Inflammatory macrophage (primary cell): ENCODE data around the gene DPM2.

Source experiments
- DNase-seq, 2 donors: peaks; one replicate each; pipeline ENCODE4 v3.0.0-alpha.2; 2020 to 2022

Gene DPM2

DNA sequence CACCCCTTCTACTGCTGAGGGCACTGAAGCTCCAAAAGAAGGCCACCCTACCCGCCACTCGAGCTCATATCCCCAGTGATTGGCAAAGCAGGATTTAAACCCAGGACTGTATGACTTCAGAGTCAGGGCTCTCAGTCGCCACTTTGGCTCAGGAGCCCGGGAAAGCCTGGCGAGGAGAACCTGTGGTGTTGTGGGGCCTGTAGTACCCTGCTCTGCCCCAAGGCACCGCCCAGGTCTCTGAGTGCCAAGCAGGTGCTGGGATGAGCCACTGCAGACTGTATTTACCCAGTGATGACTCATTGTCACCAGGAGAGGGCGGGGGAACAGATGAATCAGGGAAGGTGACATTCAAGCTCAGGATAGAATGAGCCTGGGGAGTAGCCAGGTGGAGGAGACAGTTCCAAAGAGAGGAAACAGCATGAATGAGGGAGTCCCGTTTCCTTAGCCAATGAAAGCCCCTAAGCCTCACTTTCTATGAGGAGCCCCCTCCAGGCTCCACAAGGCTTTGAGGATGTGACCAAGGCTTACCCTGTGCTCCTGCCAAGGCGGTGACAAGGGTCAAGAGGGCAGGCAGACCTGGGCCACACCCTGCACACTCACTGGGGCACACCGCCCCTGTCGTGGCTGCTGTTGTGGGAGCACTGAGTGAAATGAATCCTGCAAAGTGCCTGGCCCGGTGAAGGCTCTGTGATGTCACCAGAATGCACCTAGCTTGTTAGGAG is 17.8 kb upstream of the DPM2 start:
- DNase-seq: peak in 1 of 2 donors; percentile 14

GRCh38 chr9:127954831-127955293 is 17.2 kb upstream of the DPM2 start:
- no peak for DNase-seq

DNA sequence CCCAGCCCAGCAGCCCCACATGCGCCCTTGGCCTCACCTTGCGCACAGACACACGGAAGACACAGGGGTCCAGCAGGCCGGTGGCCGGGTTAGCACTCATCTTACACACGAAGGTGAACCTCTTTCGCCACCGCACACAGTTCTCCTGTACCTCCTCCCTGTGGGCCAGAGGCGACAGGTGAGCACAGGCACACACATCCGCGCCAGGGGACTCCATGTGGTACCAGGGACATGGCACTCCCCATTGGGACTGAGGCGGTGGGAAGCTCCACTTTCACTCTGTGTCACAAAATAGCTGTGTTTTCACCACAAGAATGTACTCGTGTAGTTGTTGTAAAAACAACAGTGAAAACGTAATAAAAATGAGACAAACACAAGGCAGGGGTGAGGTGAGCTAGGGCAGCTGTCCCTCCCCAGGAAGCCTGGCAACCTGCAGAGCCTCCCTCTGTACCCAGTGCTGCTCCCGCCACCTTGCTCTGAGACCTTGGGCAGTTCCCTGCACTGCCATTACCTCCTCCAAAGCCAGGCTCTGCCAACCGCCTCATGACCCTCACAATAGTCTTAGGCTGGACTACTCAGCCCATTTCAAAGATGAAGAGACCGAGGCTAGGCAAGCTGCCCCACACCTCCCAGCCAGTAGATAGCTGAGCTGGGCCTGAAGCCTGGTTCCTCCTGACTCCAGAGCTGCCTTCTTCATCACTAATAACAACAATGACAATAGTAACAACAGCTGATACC is 16.3 kb upstream of the DPM2 start:
- no peak for DNase-seq

DNA sequence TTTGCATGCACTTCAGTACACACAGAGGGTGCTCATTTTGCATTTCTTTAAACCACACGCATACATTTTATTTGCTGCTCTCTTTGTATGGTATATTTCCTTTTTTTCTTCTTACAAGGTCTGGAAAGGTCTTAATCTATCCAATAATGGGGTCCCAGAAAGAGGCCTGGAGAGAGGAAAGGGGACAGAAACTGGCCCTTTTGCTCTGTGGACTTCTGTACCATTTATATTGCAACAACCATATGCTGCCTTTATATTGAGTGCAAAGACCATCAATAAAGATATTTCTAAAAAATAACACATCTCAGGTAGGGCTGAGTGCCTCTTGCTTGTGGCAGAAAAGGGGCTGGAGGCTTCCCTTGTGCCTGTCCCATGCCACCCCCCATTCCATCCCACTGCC is 15.5 kb upstream of the DPM2 start:
- DNase-seq: no peak

- no peak for DNase-seq
These were observed 13.0 kb upstream of the DPM2 start for GRCh38 chr9:127950513-127951289.

DNA sequence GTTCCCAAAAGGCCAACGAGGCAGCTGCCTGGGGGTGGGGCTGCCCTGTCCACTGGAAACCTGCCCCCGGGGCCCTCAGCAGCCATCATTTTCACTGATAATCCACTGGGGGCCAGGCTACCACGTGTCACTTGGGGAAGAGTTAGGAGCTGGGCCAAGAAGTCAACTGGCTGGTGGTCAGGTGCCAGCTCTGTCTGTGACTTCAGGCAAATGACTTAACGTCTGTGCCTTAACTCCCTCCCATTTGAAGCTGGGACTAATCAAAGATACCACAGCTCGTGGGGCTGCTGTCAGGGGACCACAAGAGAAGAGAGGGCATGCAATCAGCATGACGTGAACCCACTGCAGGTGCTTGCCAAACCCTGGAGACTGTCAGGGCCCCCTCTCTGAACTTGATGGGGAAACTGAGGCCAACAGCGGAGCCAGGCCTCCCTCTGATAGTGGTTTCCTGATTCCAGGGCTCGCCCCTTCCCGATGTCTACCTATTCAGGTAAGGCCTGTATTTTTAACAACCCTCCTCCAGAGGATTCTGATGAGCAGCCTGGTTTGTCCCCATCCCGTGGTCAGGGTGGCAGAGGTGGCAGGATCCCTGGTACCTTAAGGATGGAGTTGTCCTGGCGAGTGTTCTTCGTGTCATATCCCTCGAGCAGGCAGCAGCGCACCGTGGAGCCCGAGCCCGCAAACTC is 12.3 kb upstream of the DPM2 start:
- DNase-seq: no peak

DNA sequence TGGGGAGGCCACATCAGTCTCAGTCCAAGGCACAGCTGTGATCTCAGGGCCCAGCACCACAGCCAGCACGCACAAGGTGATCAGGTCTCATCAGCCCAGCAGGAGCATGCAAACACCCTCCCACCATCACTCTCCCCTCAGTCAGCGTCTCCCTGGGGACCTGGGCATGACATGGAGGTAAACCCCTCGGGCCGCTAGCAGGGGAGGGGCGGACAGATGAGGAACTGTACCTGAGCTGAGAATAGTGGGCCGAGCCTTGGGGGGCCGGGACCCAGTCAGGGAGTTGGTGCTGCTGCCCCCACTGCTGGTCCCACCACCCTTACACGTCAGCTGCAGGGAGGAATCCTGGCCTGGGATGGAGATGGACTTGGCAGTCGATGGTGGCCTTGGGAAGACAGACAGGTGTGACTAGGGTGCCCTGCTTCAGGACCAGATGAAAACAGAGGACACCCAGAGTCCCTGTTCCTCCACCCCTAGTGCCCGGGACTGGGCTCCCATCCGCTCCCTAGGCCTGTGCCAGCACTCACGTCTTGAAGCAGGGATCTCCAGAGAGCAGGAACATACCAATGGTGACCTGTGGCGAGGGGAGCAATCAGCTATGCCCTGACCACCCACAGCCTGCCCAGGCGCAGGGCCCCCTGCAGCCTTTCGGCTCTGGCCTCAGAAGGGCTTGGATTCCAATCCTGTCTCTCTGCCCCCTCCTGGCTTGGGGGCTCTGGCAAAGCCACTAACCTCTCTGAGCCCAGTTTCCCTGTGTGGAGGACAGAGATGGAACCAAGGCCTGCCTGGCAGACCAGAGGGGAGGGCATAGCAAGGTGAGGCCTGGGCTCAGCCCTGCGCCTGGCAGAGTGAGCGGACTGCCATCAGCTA is 10.4 kb upstream of the DPM2 start:
- no peak for DNase-seq

DNA sequence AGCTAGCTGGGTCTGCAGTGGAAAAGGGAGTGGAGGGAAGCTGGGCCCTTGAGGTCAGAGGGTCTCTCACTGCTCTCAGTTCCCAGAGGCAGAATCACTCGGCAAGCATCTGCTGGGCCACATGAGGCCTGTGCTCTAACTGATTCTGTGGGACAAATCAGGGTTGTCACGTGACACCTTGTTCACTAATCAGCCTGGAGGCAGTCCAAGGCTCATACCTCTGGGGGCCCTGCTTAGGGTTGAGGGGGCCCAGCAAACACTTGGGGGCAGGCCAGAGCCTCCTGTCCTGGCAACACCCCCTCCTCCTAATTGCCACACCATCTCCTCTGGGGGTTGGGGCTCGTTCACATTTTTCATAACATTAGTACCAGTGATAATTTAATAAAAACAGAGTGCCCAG is 9.1 kb upstream of the DPM2 start:
- DNase-seq: no peak

GRCh38 chr9:127945942-127946341 is 8.3 kb upstream of the DPM2 start:
- DNase-seq: no peak

GRCh38 chr9:127945338-127945737 is 7.7 kb upstream of the DPM2 start:
- no peak for DNase-seq

DNA sequence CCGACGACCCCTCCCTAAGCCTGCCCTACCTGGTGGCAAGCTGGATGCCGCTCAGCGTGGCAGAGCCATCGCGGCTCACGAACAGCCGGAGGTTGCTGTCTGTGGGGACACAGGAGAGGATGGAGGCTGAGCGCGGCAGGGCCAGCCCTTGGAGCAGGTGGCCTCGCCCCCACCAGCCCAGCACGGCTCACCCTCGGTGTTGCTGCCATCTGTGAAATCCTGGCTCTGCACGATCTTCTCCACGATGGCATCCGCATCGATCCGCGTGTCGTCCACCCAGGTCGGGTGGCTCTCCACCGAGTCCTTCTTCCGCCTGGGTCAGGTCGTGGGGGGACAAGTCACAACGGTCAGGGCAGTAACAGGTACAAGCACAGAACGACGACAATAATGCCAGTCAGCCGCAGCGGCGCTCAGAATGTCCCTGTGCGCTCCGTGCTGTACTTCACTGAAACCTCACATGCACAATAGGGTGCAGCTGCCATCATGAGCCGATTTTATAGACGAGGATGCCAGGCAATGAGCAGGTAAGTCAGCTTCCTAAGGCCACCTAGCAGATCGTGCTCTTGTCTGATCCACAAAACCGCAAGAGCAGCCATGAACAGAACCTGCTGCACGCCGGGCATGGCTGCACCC is 7.0 kb upstream of the DPM2 start:
- DNase-seq: no peak

DNA sequence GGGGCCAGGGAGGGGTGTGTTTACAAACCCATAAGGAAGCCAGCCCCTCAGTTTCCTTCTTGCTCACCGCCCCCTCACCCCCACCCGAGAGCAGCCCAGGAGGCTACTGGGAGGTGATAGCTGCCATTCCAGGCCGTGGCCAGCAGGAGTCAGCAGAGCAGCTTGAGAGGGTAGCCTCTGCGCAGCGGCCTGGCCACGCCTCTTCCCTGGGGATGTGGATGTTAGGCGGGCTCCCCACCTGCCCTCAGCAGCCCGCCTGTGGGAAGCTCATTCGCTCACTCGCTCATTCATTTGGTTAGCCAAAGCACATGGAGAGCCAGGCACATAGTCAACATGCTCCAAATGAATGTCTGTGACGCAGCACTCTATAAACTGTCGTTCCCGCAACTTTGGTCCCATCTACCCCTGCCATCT is 6.1 kb upstream of the DPM2 start:
- DNase-seq: peak; percentile 86

- no peak for DNase-seq
These were observed 5.5 kb upstream of the DPM2 start for GRCh38 chr9:127943011-127943662.

DNA sequence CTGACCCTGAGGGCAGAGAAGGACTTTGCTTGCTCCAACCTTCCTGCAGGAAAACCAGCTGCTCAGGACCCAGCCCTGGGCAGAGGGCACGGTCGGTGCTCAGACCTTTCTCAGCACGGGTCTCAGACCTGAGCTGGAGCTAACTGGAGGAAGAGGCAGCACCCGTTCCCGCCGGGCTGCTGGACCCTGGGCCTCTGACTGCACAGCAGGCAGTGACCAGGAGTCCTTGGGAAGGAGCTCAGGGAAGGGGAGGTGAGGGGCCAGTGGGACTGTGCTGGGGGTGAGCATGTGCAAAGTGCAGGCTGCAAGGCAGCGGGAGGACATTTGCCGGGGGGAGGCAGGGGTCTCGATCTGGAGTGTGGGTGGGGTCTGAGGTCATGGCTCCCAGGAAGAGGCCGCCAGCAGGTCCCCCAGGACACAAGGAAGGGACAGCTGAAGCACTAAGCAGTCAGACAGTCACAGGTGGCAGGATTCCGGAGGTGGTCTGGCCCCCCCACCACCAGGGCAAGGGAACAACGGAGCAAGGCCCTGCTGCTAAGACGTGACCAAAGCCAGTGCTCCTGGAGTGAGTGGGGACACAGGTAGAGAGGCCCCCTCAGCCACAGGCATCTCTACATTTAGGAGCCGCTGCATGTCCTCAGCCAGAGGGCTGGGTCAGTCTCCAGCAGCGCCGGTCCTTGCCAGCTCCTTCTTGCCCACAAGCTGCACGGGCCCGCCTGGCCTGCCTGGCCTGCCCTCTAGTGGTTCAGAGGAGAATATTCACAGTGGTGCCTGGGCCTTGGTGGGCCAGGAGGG is 4.8 kb upstream of the DPM2 start:
- DNase-seq: peak; percentile 51 to 63

GRCh38 chr9:127941961-127942215 is 4.2 kb upstream of the DPM2 start:
- no peak for DNase-seq

- DNase-seq: no peak
These were observed 3.7 kb upstream of the DPM2 start for GRCh38 chr9:127941062-127941960.

- DNase-seq: no peak
These were observed 2.9 kb upstream of the DPM2 start for GRCh38 chr9:127940593-127940992.

DNA sequence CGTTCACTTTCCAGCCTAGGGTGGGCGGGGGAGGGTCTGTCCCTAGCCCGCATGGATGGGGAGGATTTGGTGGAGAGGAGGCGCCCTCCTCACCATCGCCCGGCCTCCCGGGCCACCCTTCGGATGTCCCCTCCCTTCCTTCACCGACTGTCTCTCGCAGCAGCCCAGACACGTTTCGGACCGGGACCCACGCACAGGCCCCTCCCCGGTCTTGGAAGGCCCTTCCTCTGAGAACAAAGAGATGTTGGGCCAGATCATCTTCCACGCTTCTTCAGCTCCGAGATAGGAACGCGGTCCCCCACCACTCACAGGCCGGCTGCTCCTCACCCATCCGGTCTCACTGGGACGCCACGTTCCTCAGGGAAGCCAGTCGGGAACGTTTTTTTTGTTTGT is 640 bp upstream of the DPM2 start:
- no peak for DNase-seq

GRCh38 chr9:127937056-127937387 is 632 bp downstream of the DPM2 start:
- DNase-seq: no peak
